NCI-H2029 treated with DMSO at 0.1 percent for 48 hours (cell line): Measurements from ENCODE around the gene CDK10.
A peak's percentile ranks its signal among the peaks of the same experiment; 100 is the strongest.
"Not testable (repeated sequence)": the region's sequence is repeated elsewhere in the genome, so short reads cannot be mapped to it uniquely, and the experiment has no call there.

Source experiments
- DNase-seq: peaks from one replicate; lab custom pipeline; 2025; lab: John Stamatoyannopoulos, UW

Gene CDK10

DNA sequence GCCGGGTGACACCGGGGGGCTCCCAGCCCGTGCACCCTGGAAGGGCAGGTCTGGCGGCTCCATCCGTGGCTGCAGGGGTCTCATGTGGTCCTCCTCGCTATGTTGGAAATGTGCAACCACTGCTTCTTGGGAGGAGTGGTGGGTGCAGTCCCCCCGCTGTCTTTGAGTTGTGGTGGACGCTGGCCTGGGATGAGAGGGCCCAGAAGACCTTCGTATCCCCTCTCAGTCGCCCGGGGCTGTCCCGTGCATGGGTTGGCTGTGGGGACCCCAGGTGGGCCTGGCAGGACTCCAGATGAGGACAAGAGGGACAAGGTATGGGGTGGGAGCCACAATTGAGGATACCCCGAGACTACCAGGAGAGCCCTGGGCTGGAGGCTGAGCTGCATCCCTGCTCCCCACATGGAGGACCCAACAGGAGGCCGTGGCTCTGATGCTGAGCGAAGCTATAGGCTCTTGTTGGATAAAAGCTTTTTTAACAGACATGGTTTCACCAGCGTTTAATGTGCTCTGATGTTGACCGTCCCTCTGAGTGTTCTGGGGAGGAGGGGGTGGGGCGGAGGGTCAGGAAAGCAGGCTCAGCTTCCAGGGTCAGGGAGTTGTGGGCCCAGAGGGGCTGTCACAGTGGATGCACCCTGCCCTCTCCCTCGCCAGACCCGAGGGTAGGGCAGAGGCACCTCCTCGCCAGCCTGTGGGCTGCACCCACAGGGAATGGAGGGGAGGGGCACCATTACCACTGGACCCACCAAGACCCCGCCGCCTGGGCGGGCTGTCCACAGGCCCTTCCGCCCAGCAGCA, 9.6 kb downstream of the CDK10 start:
- no peak for DNase-seq

DNA sequence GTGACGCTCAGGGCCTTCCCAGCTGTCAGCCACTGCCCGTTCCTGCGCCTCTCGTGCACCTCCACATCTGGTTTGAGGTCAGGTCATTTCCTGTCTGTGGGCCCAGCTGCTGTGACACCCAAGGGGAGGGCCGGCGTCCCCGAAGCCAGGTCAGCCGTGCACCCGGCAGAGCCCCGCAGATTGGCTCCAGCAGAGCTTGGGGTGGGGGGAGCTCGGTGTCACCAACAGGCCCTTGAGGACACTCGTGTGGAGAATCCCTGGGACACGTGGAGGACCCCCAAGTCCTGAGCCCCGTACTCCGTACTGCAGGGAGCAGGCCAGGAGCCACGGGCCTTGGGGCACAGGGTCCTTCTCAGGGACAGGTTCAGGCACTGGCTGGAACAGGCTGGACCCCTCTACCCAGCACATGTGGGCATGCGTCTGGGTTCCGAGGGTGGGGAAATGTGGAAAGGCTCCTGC, 10.2 kb downstream of the CDK10 start:
- no peak for DNase-seq

DNA sequence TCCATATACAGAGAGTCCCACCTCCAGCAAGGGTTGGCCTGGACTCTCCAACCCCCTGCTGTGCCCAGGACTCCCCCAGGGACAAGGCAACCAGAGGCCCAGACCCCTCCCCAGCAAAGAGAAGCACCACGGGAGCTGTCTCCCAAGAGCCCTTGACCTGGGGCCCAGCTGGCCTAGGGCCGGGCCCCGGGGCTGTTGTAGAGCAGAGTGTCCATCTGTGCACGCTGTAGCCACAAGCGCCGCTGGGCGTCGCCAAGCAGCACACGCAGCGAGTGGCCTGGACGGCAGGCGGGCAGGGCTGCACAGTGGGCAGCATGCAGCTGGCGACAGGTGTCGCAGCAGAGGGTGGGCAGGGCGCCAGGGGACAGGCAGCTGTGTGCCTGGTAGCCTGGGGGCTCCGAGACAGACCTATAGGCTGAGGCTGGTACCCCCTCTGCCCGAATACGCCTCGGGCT, 10.7 kb downstream of the CDK10 start:
- no peak for DNase-seq

DNA sequence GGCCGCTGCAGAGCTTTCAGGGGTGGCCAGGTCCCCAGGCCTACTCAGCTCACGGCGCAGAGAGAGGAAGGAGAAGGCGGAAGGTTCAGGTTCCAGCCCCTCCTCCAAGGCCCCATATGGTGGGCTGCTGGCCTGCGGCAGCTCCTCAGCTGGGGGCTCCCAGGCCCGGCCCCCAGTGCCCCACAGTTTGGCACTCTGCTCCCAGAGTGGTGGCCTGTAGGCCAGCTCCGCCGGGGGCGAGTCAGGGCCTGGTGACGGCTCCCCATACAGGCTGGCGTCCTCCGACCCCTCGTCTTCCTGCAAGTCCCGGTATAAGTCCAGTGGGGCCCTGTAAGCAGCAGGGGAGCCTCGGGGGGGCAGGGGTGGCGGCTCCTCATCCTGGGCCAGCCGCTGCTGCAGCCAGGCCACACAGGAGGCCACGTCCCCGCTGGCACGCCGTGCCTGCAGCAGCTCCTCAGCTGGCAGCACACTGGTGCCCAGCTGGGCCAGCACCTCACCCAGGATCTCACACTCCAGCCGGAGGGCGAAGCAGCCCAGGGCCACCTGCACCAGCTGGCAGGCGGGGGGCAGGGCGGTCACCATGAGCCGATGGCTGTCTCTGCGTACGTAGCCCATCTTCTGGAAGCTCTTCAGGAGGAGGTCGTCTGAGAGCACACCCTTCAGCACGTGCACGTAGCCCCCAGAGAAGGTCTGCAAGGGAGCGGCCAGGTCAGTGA, 11.3 kb downstream of the CDK10 start:
- no peak for DNase-seq

DNA sequence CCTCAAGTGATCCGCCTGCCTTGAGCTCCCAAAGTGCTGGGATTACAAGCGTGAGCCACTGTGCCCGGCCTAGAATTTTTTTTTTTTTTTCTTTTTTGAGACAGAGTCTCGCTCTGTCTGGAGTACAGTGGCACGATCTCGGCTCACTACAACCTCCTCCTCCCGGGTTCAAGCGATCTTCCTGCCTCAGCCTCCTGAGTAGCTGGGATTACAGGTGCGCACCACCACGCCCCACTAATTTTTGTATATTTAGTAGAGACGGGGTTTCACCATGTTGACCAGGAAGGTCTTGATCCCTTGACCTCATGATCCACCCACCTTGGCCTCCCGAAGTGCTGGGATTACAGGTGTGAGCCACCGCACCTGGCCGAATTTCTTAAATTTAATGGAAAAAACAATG, 12.2 kb downstream of the CDK10 start:
- not testable (repeated sequence) for DNase-seq

DNA sequence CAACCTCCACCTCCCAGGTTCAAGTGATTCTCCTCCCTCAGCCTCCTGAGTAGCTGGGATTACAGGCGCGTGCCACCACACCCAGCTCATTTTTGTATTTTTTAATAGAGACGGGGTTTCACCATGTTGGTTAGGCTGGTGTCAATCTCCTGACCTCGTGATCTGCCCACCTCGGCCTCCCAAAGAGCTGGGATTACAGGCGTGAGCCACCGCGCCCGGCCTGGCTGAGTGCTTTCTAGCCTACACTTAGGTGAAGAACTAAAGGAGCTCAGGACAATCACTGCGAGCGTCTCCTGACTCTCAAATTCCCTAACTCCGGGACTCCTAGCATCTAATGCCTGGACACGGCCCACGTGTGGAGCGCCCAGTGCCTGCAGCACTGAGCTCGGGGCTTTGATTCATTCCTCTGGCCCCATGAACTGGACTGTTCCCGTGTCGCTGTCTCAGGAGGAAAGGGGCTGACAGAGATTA, 13.2 kb downstream of the CDK10 start:
- not testable (repeated sequence) for DNase-seq

DNA sequence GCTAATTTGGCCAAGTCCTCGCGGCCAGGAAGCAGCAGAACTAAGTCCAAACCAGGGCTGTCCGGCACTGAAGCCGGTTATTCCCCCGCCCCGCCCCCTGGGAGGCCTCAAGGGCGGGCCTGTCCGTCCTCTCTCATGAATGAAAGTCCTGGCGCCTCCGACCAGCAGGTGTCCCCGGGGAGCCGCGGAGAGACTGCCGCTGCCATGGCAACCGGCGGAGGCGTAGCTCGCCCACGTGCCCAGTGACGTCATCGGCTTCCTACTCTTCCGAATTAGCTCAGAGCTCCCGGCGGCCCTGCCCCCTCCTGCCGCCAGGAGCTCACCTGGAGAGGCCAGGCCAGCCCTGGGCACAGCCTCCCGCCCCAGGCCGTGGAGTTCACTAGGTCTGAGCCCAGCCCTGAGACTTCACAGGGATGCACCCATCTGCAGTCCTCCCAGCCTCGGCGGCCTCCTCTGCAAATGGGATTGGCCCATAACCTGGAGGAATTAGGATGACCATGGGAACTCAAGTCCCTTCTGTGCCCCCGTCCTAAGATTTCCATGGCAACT, 13.7 kb downstream of the CDK10 start:
- DNase-seq = peak; percentile 78

DNA sequence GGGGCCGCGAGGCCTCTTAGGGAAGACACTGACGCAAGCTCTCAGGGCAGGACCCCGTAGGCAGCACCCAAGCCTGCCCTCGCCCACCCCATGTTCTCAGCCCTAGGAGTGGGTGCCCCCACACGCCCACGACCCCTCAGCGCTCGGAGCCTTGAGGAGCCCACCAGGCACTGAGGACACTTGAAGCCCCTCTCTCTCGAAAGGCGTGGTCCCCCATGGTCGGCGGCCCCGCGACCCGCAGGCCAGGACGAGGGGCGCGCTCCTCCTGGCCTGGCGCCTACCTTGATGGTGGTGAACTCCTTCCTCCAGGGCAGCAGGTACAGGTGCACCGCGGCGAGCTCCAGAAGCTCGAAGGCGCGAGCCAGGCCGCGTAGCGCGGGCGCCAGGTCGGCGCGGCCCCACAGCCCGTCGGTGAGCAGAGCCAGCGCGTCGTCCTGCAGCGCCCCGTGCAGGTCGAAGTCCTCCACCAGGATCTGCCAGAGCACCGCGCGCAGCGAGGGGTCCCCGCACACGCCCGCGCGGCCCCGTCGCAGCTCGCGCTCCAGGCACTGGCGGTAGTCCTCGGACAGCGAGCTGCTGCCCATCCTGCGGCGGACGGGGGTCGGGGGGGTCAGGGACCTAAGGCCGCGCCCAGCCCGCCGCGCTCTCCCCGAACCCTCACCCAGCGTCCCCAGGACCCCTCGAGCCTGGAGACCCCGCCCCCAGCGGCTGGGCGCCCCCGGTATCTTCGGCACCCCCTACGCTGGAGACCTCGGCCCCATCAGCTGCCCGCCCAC, 14.3 kb downstream of the CDK10 start:
- DNase-seq = no peak

DNA sequence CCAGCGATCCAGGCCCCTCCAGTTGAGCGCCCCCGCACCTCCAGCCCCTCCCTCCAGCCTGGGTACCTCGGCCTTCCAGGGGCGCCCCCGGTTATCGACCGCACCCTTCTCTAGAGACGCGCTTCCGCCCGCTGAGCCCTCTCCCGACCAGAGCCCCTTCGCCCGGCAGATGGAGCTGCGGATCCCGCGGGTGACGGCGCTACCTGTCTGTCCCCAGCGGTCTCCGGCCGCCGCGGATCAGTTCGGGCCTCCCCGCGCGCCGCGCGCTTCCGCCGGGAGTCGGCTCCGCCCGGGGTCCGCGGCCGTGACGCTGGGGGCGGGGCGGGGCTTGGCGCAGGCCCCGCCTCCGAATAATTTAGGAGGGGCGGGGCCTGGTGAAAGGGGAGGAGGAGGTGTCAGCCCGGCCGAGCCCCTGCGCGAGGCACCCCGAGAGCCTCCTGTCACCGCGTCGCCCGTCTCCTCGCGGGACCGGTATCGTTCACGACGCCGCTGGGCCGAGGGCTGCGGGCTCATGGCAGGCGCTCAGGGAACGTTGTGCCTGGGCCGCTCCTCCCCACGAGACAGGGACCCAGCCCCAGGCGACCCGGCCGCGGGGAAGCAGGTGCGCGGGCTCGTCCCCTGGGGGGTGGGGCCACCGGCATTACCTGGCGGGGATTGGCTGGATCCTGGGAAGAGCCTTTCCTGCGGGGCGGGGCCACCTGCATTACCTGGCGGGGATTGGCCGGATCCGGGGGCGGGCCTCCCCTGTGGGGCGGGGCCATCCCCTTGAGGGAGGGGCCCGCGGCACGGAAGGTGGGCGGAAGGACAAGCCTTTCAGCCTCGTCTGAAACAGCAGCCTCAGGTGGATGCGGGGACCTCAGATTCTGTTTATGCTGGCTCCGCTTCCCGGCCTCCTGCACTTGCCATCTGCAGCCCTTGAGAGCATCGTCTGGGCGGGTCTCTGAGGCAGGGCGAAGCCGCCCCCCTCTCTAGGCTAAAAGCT, 15.2 kb downstream of the CDK10 start, which contains the start of gene SPATA2L:
Gene SPATA2L (minus strand): TSS at position 281 of the 982 bp plus-strand sequence. CDS start 473 bp downstream, outside the sequence.
- no peak for DNase-seq

DNA sequence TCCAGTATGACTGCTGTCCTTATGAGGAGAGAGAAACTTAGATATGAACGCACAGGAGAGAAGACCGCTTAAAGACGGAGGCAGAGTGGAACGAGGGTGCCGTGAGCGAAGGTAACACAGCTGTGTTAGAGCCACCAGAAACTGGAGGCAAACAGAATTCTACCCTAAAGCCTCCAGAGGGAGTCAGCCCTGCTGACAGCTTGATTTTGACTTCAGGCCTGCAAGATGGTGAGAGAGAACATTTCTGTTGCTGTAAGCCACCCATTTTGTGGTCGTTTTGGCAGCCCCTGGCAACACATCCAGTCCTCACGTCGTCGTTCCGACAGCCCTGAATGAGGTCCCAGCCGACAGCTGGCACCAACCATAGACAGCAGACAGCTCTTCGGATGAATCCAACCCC, 17.8 kb downstream of the CDK10 start:
- no peak for DNase-seq

DNA sequence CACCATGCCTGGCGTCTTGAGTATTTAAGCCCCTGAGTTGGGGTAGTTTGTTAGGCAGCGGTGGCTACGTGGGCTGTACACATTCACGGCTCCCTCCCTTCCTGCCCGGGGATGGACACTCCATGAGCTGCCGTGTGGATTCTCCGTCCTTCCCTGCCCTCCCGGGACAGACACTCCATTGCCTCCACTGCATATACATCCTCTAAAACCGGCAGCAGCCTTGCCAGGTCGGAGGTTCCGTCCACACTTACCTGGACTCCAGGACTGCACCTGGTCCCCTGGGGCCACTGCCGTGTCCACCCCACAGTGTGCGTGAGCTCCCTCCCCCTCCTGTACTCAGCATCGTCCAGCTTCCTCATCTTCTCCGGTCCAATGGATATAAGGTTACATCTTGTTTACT, 18.5 kb downstream of the CDK10 start:
- DNase-seq = no peak

DNA sequence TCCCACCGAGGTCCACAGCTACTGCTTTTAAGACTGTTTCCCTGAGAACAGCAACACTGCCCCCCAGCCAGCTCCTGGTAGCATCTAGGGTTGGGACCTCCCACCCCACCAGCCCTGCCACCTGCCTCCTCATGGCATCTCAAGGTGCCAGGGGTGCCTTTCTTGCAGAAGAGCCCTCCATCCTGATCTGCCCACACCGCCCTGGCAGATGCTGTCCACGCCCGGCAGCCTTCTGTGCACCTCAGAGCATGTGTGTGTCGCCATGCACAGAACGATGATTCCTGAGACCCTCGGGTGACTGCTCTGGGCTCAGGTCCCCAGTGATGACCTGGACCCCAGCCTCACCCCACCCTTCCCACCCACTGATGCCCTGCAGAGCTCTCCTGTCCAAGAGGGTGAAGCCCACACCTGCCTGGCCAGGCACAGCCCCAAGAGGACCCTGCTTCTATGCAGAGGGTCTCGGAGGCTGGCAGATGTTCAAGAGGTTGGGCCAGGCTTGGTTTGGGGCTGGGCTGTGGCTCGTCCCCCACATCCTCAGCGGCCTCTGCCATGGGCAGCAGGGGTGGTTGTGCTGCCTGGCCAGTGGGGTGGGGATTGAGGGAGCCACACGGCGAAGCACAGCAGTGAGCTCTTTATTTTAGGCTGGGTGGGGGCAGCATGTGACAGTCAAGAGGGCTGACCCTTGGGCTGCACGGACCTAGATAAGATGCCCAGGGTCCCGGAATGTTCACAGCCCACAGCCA, 20.2 kb downstream of the CDK10 start:
- no peak for DNase-seq

DNA sequence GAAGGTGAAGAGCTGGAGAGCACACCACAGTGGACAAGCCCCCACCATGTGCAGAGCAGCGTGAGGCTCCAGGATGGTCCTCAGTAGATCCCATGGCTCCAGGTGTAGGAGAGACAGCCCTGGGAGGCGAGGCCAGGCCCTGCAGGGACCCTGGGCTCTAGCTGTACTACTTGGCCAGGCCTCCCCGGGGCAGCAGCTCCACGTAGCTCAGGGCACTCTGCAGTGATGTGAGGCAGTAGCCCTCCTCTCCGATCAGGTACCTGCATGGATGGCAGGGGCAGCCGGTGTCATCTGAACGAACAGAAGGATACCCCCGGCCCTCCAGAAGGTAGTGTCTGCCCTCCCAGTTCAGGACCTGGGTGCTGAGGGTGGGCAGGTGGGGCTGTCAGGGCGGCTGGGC, 21.2 kb downstream of the CDK10 start:
- no peak for DNase-seq

DNA sequence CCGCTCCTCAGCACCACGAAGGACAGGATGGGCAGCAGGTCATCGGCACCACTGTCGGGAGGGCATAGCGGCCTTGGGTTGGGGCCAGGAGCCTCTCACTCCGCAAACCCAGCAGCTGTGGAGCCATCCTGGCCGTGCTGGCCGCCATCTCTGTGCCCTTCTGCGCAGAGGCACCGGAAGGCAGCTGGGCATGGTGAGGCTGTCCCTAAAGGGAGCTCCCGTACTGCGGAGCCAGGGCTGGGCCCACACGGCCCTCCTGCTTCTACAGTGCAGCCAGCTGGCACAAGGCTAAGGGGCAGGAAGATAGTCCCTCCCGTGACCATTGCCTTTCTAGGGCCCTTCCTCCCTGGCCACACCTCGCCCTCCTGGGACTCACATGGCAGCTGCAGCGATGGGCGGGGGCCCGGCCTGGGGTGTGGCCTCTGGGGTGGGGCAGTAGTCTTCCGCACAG, 22.0 kb downstream of the CDK10 start:
- DNase-seq = no peak

DNA sequence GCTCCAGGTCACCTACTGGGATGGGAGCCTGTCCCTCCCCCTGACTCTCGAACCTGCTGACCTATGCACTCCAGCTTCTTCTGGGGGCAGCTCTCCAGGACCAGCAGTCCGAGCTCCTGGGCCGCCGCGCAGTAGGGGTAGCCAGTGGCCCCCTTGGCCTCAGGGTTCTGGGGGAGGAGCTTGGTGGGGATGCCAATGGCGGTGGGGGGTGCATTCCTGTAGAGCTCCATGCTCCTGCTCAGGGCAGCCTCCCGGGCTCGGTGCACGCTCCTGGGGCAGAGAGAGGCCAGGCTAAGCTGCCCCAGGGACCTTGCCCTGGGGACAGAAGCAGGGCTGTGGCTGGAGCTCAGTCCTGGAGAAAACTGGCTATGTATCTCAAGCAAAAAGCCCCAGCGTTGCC, 22.7 kb downstream of the CDK10 start:
- DNase-seq = no peak

DNA sequence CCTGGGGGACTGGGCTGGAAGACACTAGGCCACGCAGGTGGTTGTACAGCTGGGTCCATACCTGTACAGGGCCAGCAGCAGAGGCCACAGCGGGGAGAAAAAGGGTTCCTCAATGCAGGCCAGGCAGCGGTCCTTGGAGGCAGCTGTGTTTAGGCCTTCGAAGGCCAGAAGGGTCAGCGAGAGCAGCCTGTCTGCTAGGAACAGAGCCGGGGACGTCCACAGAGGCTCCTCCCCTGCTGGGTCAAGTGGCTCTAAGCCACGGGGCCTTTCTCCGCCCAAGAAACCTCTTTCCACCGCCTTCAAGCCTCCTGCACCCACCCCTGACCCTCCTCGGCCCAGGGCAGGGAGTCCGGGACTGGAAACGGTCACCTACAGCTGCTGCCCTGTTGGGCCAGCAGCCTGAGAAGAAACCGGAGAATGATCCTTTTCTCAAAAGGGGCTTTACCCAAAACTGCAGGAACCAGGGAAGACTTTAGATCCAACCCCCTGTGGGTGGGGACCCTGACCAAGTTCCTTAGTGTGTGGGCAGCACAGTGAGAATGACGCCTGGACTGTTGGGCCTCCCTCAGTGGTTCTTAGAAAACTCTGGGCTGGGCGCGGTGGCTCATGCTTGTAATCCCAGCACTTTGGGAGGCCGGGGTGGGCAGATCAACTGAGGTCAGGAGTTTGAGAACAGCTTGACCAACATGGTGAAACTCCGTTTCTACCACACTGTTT, 23.4 kb downstream of the CDK10 start:
- no peak for DNase-seq

DNA sequence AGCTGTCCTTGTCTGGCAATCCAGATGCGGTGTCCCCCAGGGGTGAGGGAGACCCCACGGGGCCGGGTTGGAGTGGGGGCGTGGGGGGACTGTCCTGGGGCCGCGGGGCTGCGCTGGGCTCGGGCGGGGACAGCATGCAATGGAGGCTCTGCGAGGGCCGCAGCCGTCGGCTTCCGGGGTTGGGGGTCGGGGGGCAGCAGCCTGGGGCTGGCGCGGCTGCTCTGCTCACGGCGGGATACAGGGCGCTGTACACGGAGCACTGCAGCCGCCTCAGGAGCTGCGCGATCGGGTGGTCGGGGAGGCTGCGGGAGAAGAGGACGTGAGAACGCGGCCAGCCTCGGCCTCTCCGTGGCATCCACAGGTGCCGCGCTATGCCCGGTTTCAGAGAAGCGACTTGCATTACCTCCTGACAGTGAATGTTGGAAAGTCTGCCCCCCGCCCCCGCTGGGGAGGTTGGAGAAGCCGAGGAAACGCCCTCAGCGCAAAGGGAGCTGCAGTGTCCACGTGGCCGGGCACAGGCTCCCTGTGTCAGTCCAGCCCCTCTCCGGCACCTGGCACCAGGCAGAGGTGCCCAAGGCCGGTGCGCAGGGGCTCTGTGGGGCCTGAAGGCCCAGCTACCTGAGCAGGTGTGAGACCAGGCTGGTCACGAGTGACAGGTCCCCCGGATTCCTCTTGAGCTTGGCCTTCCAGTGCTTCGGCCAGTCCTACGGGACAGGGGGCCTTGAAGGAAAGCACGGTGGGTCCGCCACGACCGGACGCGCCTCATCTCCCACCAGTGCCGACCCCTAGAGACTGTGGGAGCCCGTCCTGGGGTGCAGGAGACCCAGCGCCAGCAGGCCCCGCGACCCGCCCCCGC, 24.4 kb downstream of the CDK10 start:
- DNase-seq = no peak

DNA sequence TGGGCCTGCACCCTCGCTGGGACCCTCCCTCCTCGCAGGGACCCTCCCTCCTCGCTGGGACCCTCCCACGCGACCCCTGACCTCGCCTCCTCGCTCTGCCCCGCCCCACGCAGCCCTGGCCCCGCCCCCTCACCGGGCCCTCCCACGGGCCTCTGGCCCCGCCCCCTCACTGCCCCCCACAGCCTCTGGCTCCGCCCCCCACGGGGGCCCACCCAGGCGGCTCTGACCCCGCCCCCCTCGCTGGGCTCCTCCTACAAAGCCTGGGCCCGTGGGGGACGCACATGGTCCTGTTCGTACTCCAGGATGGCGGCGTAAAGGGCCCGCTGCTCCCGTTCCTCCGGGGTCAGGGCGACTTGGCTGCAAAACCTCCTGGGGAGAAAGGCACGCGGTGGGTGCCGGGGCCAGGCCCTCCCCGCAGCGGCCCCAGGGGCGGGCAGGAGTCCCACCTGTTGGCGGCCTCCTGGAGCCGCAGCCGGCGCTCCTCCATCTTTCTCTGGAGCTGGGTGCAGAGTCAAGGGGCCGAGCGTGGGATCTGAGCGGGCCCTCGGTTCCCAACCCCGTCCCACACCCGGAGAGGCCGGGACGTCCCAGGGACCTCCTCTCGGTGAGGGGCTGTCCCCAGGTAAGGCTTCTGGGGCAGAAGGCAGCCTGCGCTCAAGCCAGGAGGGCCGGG, 25.2 kb downstream of the CDK10 start:
- DNase-seq = no peak
